ENCODE results near the gene TOPORS. TPM values are rescaled to one million over a fixed set of nuclear protein-coding genes. Genes with fewer than 3 reads are reported as not detected.
"Not testable (repeated sequence)": the region's sequence is repeated elsewhere in the genome, so short reads cannot be mapped to it uniquely, and the experiment has no call there.

Gene TOPORS
- polyA plus RNA-seq (2012; ENCODE audit: insufficient read depth, insufficient read length, low read depth) = 5.2 TPM

GRCh38 chr9:32552172-32552872 lies at the start of gene TOPORS, which contains the start of gene SMIM27:
Gene TOPORS (minus strand): TSS chr9:32552586. CDS start chr9:32552436, 150 bp downstream.
Gene SMIM27 (plus strand): TSS chr9:32552327. CDS start chr9:32552435, 108 bp downstream.
- Histone ChIP-seq H3K9me3 (no peaks in the 10 kb centered on the region), H3K4me1 (no peaks in the 10 kb centered on the region)

DNA sequence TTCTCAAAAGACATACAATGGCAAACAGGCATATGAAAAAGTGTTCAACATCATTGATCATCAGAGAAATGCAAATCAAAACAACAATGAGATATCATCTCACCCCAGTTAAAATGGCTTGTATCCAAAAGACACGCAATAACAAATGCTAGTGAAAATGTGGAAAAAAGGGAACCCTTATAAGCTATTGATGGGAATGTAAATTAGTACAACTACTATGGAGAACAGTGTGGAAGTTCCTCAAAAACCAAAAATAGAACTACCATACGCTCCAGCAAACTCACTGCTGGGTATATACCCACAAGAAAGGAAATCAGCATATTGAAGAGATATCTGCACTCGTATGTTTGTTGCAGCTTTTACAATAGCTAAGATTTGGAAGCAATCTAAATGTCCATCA lies 46.6 kb upstream of the TOPORS start:
- not testable (repeated sequence) for H3K4me3 ChIP-seq (ENCODE audit: low read depth, low read length); DNase-seq; H3K9me3 ChIP-seq; H3K4me1 ChIP-seq; H3K36me3 ChIP-seq; H3K27me3 ChIP-seq

More at GRCh38 chr9:32552172-32552872, at the start of gene TOPORS, which contains the start of gene SMIM27:
- H3K4me3 ChIP-seq (ENCODE audit: low read depth, low read length) = peak within 1 kb of the TSS; percentile 88
- H3K36me3 ChIP-seq = no peaks in the 10 kb centered on the region
- no peaks in the 10 kb centered on the region for H3K27me3 ChIP-seq
- peak; percentile 91 for DNase-seq
- TF ChIP-seq, protein P1, sequence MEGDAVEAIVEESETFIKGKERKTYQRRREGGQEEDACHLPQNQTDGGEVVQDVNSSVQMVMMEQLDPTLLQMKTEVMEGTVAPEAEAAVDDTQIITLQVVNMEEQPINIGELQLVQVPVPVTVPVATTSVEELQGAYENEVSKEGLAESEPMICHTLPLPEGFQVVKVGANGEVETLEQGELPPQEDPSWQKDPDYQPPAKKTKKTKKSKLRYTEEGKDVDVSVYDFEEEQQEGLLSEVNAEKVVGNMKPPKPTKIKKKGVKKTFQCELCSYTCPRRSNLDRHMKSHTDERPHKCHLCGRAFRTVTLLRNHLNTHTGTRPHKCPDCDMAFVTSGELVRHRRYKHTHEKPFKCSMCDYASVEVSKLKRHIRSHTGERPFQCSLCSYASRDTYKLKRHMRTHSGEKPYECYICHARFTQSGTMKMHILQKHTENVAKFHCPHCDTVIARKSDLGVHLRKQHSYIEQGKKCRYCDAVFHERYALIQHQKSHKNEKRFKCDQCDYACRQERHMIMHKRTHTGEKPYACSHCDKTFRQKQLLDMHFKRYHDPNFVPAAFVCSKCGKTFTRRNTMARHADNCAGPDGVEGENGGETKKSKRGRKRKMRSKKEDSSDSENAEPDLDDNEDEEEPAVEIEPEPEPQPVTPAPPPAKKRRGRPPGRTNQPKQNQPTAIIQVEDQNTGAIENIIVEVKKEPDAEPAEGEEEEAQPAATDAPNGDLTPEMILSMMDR (IDR thresholded peaks at IDR 0.05; ENCODE audit: low read depth, low read length) = no peak

DNA sequence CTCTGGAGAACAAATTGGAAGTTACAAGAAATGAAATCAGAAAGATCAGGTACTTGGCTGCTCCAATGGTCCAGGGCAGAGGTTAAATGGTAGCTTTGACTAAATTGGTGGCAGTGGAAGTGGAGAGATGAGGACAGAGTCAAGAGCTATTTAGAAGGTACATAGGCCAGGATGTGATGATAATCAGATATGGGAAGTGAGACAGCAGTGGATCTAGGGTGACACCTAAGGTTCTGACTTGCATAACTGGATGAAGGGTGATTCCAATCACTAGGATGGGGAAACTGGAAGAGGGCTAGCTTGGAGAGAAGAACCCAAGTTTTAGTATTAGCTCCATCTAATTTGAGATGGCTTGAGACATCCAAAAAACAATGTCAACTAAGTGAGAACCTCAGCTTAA lies 44.5 kb upstream of the TOPORS start:
- TF ChIP-seq, protein P1 (IDR thresholded peaks at IDR 0.05; ENCODE audit: low read depth, low read length) = no peak
- H3K4me3 ChIP-seq (ENCODE audit: low read depth, low read length) = no peak overlapping the region
- no peaks in the 10 kb centered on the region for H3K4me1 ChIP-seq
- no peaks in the 10 kb centered on the region for H3K9me3 ChIP-seq
- H3K36me3 ChIP-seq = no peaks in the 10 kb centered on the region
- no peaks in the 10 kb centered on the region for H3K27me3 ChIP-seq
- no peak for DNase-seq

GRCh38 chr9:32596096-32596865 lies 43.9 kb upstream of the TOPORS start:
- TF ChIP-seq, protein P1 (IDR thresholded peaks at IDR 0.05; ENCODE audit: low read depth, low read length) = no peak
- no peaks in the 10 kb centered on the region for H3K36me3 ChIP-seq
- no peaks in the 10 kb centered on the region for H3K9me3 ChIP-seq
- DNase-seq = no peak
- no peaks in the 10 kb centered on the region for H3K4me1 ChIP-seq
- no peaks in the 10 kb centered on the region for H3K27me3 ChIP-seq
- H3K4me3 ChIP-seq (ENCODE audit: low read depth, low read length) = no peak overlapping the region

- Histone ChIP-seq H3K36me3 (no peaks in the 10 kb centered on the region), H3K4me3 (ENCODE audit: low read depth, low read length) (no peak overlapping the region), H3K9me3 (no peaks in the 10 kb centered on the region), H3K27me3 (peaks cover 7% of the 10 kb centered on the region; the same call in 1 of the 2 replicates), H3K4me1 (no peaks in the 10 kb centered on the region)
- TF ChIP-seq, protein P1 (IDR thresholded peaks at IDR 0.05; ENCODE audit: low read depth, low read length) = no peak
- DNase-seq = no peak
These were observed 38.5 kb upstream of the TOPORS start for GRCh38 chr9:32590898-32591297.

DNA sequence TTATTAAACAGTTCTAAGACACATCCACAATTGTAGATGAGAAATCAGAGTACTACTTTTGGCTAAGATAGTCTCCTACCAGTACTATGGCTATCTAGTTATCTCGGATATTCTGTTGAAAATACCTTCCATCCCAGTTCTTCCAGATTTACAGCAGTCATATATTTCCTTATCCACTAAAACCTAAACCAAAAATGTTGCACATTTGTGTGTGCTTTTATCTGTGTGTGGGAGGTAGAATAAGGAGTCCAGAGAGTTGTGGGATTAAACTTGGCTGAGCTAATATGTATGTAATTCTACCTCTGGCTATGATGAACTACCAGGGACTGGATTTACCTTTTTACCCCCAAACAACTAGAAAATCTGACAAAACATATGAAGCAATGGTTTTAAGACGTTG lies 38.1 kb upstream of the TOPORS start:
- Histone ChIP-seq H3K4me1 (no peaks in the 10 kb centered on the region), H3K36me3 (no peaks in the 10 kb centered on the region), H3K9me3 (no peaks in the 10 kb centered on the region), H3K27me3 (peaks cover 7% of the 10 kb centered on the region; the same call in 1 of the 2 replicates), H3K4me3 (ENCODE audit: low read depth, low read length) (no peak overlapping the region)
- DNase-seq = no peak
- TF ChIP-seq, protein P1 (IDR thresholded peaks at IDR 0.05; ENCODE audit: low read depth, low read length) = no peak

Measured in BE2C (cell line).